Ishikawa (cell line): ENCODE results near the gene CRABP2.

Source experiments
- CEBPB ChIP-seq: IDR thresholded peaks from 2 replicates; pipeline ENCODE4 v1.6.1; 2012
- CREB1 ChIP-seq: IDR thresholded peaks from 2 replicates; pipeline ENCODE4 v1.6.1; 2012; ENCODE audit warnings: low read depth
- EGR1 ChIP-seq: IDR thresholded peaks from 2 replicates; pipeline ENCODE4 v1.6.1; 2012
- EP300 ChIP-seq: IDR thresholded peaks from 2 replicates; pipeline ENCODE4 v1.6.1; 2012; ENCODE audit warnings: borderline replicate concordance
- FOXM1 ChIP-seq: IDR thresholded peaks from 2 replicates; pipeline ENCODE4 v1.6.1; 2012; ENCODE audit warnings: low read depth, borderline replicate concordance
- NFIC ChIP-seq: IDR thresholded peaks from 2 replicates; pipeline ENCODE4 v1.6.1; 2012
- RAD21 ChIP-seq: IDR thresholded peaks from 2 replicates; pipeline ENCODE4 v1.6.1; 2012; ENCODE audit warnings: low read depth
- TAF1 ChIP-seq: IDR thresholded peaks from 2 replicates; pipeline ENCODE4 v1.6.1; 2012; ENCODE audit warnings: low read depth, mild to moderate bottlenecking
- TCF12 ChIP-seq: IDR thresholded peaks from 2 replicates; pipeline ENCODE4 v1.6.1; 2012; ENCODE audit warnings: low read depth
- TEAD4 ChIP-seq: IDR thresholded peaks from 2 replicates; pipeline ENCODE4 v1.6.1; 2012
- YY1 ChIP-seq: IDR thresholded peaks from 2 replicates; pipeline ENCODE4 v1.6.1; 2012; ENCODE audit warnings: low read depth
- ZBTB7A ChIP-seq: IDR thresholded peaks from 2 replicates; pipeline ENCODE4 v1.6.1; 2012; ENCODE audit warnings: low read depth
- TF ChIP-seq, protein P1 (sequence below): IDR thresholded peaks from 2 replicates; pipeline ENCODE4 v1.6.1; 2012
- TF ChIP-seq, protein P2 (sequence below): IDR thresholded peaks from 2 replicates; pipeline ENCODE4 v1.6.1; 2012; ENCODE audit warnings: low read depth, mild to moderate bottlenecking
- TF ChIP-seq, protein P3 (sequence below): IDR thresholded peaks from 2 replicates; pipeline ENCODE4 v1.6.1; 2012

CRABP2 gene

DNA sequence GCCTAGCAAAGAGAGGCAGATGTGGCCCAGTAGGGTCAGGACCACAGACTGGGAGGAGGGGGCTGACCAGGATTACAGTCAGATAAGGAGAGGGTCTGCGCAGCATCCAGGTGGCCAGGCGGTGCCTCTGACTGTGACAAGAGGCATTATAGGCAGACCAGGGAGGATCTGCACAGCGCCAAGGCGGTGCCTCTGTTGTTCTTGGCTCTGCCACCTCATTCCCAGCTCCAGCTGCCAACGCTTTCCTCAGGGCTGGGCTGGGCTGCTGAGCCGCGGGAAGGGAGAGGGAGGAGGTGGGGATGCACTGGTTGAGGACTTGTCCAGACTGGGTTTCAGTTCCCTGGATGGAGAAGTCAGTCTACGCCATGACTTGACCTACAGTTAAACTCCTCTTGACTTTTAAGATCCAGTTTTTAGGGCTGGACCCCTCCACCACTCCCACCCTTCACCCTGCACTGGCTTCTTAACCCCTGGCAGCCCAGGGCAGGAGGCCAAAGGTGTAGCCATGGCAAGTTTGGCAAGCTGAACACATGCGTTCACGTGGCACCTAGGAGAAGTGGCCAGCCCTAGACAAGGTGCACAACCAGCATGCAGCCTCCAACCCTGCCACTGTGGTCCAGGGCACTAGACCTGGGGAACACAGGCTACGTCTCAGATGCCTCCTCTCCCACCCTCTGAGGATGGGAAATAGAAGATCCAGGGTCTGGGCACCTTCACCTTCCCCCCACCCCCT lies 4.5 kb upstream of the CRABP2 start:
- TF ChIP-seq CREB1 (no peak), NFIC (0 out of 2 replicates have a peak, but pooled peaks have one; percentile 32)

DNA sequence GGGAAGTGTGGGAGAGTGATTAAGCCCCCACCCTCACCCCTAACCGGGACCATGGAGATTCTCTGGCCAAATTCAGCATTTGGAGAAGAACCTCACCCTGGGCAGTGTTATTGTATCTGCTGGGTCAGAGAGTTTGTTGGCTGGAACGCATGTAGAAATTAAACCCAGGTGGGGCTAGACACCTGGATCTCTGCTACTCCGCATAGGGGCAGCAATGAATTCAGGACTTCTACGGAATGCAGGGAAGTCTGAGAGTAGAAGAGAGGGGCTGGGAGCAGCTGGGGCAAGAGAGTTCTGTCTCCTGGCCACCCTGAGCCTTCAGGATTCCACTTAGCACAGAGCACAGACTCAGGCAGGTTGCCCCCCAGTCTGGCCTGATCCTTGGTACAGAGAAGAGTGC lies 3.6 kb upstream of the CRABP2 start:
- TF ChIP-seq, protein P1, sequence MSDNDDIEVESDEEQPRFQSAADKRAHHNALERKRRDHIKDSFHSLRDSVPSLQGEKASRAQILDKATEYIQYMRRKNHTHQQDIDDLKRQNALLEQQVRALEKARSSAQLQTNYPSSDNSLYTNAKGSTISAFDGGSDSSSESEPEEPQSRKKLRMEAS: no peak
- TF ChIP-seq ZBTB7A (no peak), CREB1 (no peak), YY1 (no peak), TAF1 (no peak), TCF12 (no peak)
- TF ChIP-seq, protein P2, sequence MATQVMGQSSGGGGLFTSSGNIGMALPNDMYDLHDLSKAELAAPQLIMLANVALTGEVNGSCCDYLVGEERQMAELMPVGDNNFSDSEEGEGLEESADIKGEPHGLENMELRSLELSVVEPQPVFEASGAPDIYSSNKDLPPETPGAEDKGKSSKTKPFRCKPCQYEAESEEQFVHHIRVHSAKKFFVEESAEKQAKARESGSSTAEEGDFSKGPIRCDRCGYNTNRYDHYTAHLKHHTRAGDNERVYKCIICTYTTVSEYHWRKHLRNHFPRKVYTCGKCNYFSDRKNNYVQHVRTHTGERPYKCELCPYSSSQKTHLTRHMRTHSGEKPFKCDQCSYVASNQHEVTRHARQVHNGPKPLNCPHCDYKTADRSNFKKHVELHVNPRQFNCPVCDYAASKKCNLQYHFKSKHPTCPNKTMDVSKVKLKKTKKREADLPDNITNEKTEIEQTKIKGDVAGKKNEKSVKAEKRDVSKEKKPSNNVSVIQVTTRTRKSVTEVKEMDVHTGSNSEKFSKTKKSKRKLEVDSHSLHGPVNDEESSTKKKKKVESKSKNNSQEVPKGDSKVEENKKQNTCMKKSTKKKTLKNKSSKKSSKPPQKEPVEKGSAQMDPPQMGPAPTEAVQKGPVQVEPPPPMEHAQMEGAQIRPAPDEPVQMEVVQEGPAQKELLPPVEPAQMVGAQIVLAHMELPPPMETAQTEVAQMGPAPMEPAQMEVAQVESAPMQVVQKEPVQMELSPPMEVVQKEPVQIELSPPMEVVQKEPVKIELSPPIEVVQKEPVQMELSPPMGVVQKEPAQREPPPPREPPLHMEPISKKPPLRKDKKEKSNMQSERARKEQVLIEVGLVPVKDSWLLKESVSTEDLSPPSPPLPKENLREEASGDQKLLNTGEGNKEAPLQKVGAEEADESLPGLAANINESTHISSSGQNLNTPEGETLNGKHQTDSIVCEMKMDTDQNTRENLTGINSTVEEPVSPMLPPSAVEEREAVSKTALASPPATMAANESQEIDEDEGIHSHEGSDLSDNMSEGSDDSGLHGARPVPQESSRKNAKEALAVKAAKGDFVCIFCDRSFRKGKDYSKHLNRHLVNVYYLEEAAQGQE: no peak
- TF ChIP-seq, protein P3, sequence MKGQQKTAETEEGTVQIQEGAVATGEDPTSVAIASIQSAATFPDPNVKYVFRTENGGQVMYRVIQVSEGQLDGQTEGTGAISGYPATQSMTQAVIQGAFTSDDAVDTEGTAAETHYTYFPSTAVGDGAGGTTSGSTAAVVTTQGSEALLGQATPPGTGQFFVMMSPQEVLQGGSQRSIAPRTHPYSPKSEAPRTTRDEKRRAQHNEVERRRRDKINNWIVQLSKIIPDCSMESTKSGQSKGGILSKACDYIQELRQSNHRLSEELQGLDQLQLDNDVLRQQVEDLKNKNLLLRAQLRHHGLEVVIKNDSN: no peak

DNA sequence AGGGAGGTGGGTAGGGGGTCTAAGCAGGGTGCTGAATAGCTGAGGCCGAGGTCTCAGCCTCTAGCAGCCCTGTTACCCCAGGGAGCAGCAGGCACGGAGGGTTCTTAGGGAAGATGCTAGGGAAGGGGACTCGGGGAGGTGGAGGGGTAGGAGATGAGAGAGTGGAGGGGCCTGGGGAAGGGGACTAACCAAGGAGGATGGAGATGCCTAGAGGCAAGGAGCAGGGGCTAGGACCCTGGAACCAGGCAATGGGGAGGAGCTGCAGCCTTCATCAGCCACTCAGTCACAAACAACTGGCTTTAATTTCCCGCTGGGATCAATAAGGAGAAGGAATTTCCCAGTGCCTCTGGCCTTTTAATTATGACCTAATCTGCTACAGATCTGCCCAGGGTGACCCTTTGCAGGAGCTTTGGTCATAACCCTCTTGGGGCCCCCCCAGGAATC lies 2.9 kb upstream of the CRABP2 start:
- no peak for TF ChIP-seq EGR1
- TF ChIP-seq RAD21: no peak
- TF ChIP-seq, protein P2: no peak
- TF ChIP-seq TCF12: no peak
- no peak for TF ChIP-seq EP300
- no peak for TF ChIP-seq ZBTB7A
- TF ChIP-seq, protein P3: no peak
- TF ChIP-seq TAF1: no peak
- no peak for TF ChIP-seq TEAD4
- TF ChIP-seq NFIC: no peak
- no peak for TF ChIP-seq FOXM1
- TF ChIP-seq CREB1: no peak
- no peak for TF ChIP-seq YY1

DNA sequence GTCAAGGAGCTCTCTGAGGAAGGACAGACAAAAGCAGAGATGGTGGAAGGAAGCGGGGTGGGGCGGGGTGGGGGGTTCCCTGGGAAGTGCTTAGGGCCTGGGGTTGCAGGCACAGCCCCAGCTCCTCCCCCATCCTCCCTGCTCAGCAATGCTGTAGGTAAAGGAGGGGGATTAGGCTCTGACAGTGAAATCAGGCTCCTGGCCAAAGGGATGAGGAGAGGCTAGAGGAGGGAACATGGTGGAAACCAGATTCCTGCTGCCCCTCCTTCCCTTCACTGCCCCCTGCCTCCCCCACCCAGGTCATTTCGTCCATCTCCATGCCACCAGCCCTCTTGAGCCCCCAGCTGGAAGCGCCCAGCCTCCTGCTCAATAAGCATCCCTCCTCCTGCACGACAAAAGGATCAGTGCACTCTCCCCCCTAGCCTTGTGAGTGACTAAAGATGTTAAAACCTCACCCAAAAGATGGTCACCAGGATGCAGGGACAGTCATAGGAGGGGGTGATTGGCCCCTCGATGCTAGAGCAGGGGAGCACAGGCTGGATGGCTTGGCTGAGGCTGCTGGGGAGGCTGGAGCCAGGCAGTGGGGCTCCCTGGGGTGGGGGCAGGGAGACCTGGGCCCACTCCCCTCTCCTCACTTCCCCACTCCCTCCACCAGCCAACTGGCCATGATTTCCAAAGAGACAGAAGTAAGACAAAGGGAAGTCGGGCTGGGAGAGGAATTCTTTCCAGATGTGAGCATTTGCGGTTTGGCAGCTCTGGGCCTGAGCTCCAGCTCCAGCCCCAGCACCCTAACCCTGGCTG lies 2.2 kb upstream of the CRABP2 start:
- TF ChIP-seq RAD21 (no peak), EP300 (no peak), NFIC (no peak), TEAD4 (no peak), TCF12 (no peak), YY1 (no peak), EGR1 (no peak), CEBPB (no peak), TAF1 (no peak), ZBTB7A (no peak), FOXM1 (no peak)
- TF ChIP-seq, protein P1: no peak
- TF ChIP-seq, protein P3: no peak
- TF ChIP-seq, protein P2: no peak
